ENCODE measurements around the gene FGGY.

The FGGY gene

GRCh38 chr1:59631561-59632255 is 334.8 kb downstream of the FGGY start:
- no peak for TF ChIP-seq CTCF (IDR thresholded peaks at IDR 0.05; ENCODE audit: borderline replicate concordance, control extremely low read depth, extremely low read depth, insufficient read depth, missing control alignments)
- in situ Hi-C loops (cut with MboI; ENCODE audit: low sequenced_read_pairs, unreplicated experiment) = no loop called here
- DNase-seq (ENCODE audit: low spot score) = no peak

- no peak for DNase-seq (ENCODE audit: low spot score)
- TF ChIP-seq CTCF (IDR thresholded peaks at IDR 0.05; ENCODE audit: borderline replicate concordance, control extremely low read depth, extremely low read depth, insufficient read depth, missing control alignments) = no peak
- in situ Hi-C loops (cut with MboI; ENCODE audit: low sequenced_read_pairs, unreplicated experiment) = no loop called here
These were observed 338.2 kb downstream of the FGGY start for GRCh38 chr1:59635097-59635496.

- no peak for DNase-seq (ENCODE audit: low spot score)
- no peak for TF ChIP-seq CTCF (IDR thresholded peaks at IDR 0.05; ENCODE audit: borderline replicate concordance, control extremely low read depth, extremely low read depth, insufficient read depth, missing control alignments)
- in situ Hi-C loops (cut with MboI; ENCODE audit: low sequenced_read_pairs, unreplicated experiment) = no loop called here
These were observed 341.4 kb downstream of the FGGY start for GRCh38 chr1:59638231-59638711.

- no peak for TF ChIP-seq CTCF (IDR thresholded peaks at IDR 0.05; ENCODE audit: borderline replicate concordance, control extremely low read depth, extremely low read depth, insufficient read depth, missing control alignments)
- DNase-seq (ENCODE audit: low spot score) = no peak
- in situ Hi-C loops (cut with MboI; ENCODE audit: low sequenced_read_pairs, unreplicated experiment) = no loop called here
These were observed 342.4 kb downstream of the FGGY start for GRCh38 chr1:59639266-59639665.

GRCh38 chr1:59640851-59641250 is 344.0 kb downstream of the FGGY start:
- DNase-seq (ENCODE audit: low spot score) = no peak
- in situ Hi-C loops (cut with MboI; ENCODE audit: low sequenced_read_pairs, unreplicated experiment) = no loop called here
- no peak for TF ChIP-seq CTCF (IDR thresholded peaks at IDR 0.05; ENCODE audit: borderline replicate concordance, control extremely low read depth, extremely low read depth, insufficient read depth, missing control alignments)

- in situ Hi-C loops (cut with MboI; ENCODE audit: low sequenced_read_pairs, unreplicated experiment) = no loop called here
- DNase-seq (ENCODE audit: low spot score) = no peak
- TF ChIP-seq CTCF (IDR thresholded peaks at IDR 0.05; ENCODE audit: borderline replicate concordance, control extremely low read depth, extremely low read depth, insufficient read depth, missing control alignments) = no peak
These were observed 344.9 kb downstream of the FGGY start for GRCh38 chr1:59641836-59642235.

All from GM13976 (cell line).